Upper lobe of left lung (tissue), 6 donors: Measurements from ENCODE around the gene FSD1. TPM values are rescaled to one million over a fixed set of nuclear protein-coding genes. Genes with fewer than 3 reads are reported as not detected.
"Not testable (repeated sequence)": the region's sequence is repeated elsewhere in the genome, so short reads cannot be mapped to it uniquely, and the experiment has no call there.

Source experiments
- ATAC-seq, 2 donors: fragments of 200-7000 bp; cut with Tn5 transposase; one replicate each; pipeline ENCODE4 v1.9.1; 2022; ENCODE audit warnings: mild to moderate bottlenecking in 2 of 2, moderate library complexity in 2 of 2; ENCODE audit not compliant: low FRiP score in 2 of 2
- DNase-seq, 2 donors: peaks; one replicate each; pipeline ENCODE4 v3.0.0-alpha.2; 2019 to 2020
- H3K27ac ChIP-seq, 4 donors: fragments of 200-600 bp; sonication (generic); one replicate each; pipeline ENCODE4 v1.5.1; 2016 to 2019
- H3K27me3 ChIP-seq, 4 donors: fragments of 200-600 bp; sonication (generic); one replicate each; pipeline ENCODE4 v1.5.1; 2017 to 2019
- H3K36me3 ChIP-seq, 4 donors: fragments of 200-600 bp; sonication (generic); one replicate each; pipeline ENCODE4 v1.5.1; 2016 to 2019
- H3K4me1 ChIP-seq, 4 donors: fragments of 200-600 bp; sonication (generic); one replicate each; pipeline ENCODE4 v1.5.1; 2018 to 2019
- H3K4me3 ChIP-seq, 4 donors: fragments of 200-600 bp; sonication (generic); one replicate each; pipeline ENCODE4 v1.5.1; 2017 to 2019; ENCODE audit warnings: mild to moderate bottlenecking in 2 of 4, moderate library complexity in 1 of 4
- H3K9me3 ChIP-seq, 4 donors: fragments of 200-600 bp; sonication (generic); one replicate each; pipeline ENCODE4 v1.5.1; 2018 to 2019
- CTCF ChIP-seq, 6 experiments: fragments of 450-650 bp in 4 of 6; fragments of 200-600 bp in 2 of 6; sonication (generic) in 2 of 6; IDR thresholded peaks; one replicate each; pipeline ENCODE4 v1.5.1; 2016 to 2019; ENCODE audit warnings: antibody characterized with exemption in 6 of 6
- EP300 ChIP-seq, 4 donors: sonication (generic); formaldehyde crosslinking; IDR thresholded peaks; one replicate each; pipeline ENCODE4 v1.5.1; 2017; ENCODE audit warnings: antibody characterized with exemption in 4 of 4, control low read depth in 2 of 4
- POLR2A ChIP-seq, 4 donors: fragments of 450-650 bp; IDR thresholded peaks; one replicate each; pipeline ENCODE4 v1.5.1; 2016 to 2017; ENCODE audit warnings: antibody characterized with exemption in 4 of 4, mild to moderate bottlenecking in 2 of 4
- POLR2AphosphoS5 ChIP-seq, 2 donors: sonication (generic); formaldehyde crosslinking; IDR thresholded peaks; one replicate each; pipeline ENCODE4 v1.5.1; 2017; ENCODE audit warnings: antibody characterized with exemption in 2 of 2
- WGBS, 2 donors: methylation state at CpG; one replicate each; pipeline ENCODE4 v1.1.5; 2017 to 2018; 5-methylcytosine and 5-hydroxymethylcytosine counted together
- total RNA-seq, 6 donors: library from RNA; depleted of rRNA in 4 of 6; stranded (reverse); fragments of >200 nt in 4 of 6; gene quantifications; one replicate each; pipeline versions ENCODE4 v1.1.0 to v1.2.1, GENCODE V29; 2016 to 2021
- donor health status: DM: no; HTN: no; CAD: no; lungs with moderate emphysema.
- donor health status: DM: no; HTN: yes; CAD: no; lungs with severe emphysema.

FSD1 gene
- total RNA-seq, 6 donors from 2014 or later = 0.54 to 2.1 (median 0.82) TPM

DNA sequence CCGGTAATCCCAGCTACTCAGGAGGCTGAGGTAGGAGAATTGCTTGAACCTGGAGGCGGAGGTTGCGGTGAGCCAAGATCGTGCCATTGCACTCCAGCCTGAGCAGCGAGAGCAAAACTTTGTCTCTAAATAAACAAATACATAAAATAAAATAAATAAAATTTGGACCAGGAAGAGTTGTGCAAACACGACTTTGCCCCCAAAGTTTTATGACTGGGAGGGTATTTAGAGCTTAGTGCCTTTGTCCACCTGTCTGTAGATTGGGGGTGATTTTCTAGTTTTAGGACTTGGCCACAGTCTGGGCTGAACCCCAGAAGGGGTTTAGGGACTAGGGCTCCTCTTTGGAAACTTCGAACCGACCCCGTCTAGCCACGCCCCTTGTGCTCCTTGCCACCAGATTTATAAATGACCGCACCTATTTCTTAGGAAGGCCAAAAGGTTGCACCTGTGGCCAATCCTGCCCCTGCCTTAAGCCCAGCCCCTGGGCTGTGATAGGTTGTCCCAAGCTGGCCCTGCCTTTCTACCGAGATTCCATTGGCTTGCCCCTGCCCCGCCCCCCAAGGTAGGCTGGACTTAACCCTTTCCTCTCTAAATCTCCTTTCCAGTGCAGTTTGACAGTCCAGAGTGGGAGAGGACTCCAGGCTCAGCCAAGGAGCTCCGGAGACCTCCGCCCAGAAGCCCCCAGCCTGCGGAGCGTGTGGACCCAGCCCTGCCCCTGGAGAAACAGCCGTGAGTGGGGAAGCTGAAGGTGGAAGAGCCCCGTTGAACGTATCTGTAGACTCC is 20.0 kb upstream of the FSD1 start:
- H3K4me1 ChIP-seq = peaks cover 4 to 9% (median 7%) of the 10 kb centered on the region in 4 donors
- no peak overlapping the region for H3K27ac ChIP-seq
- H3K27me3 ChIP-seq = peaks cover 0 to 15% (median 8%) of the 10 kb centered on the region in 4 donors
- H3K4me3 ChIP-seq = no peak overlapping the region
- no peak for ATAC-seq
- TF ChIP-seq CTCF (IDR thresholded peaks at IDR 0.05) (no peak), POLR2A (IDR thresholded peaks at IDR 0.05) (no peak), POLR2AphosphoS5 (IDR thresholded peaks at IDR 0.05) (no peak), EP300 (IDR thresholded peaks at IDR 0.05) (no peak)
- H3K36me3 ChIP-seq = no peaks in the 10 kb centered on the region
- DNase-seq = no peak
- no peaks in the 10 kb centered on the region for H3K9me3 ChIP-seq
- WGBS, 2 donors = 40 to 42% methylated on average over 20 of the region's 20 CpGs

GRCh38 chr19:4284974-4285373 is 19.4 kb upstream of the FSD1 start:
- Histone ChIP-seq H3K36me3 (no peaks in the 10 kb centered on the region), H3K4me3 (no peak overlapping the region), H3K4me1 (peaks cover 0 to 3% (median under 1%) of the 10 kb centered on the region in 4 donors), H3K27me3 (peaks cover 0 to 10% (median 5%) of the 10 kb centered on the region in 4 donors), H3K27ac (no peak overlapping the region), H3K9me3 (no peaks in the 10 kb centered on the region)
- WGBS, 2 donors = 63 to 65% methylated on average over 5 to 6 of the region's 6 CpGs
- TF ChIP-seq EP300 (IDR thresholded peaks at IDR 0.05) (no peak), CTCF (IDR thresholded peaks at IDR 0.05) (no peak), POLR2A (IDR thresholded peaks at IDR 0.05) (no peak), POLR2AphosphoS5 (IDR thresholded peaks at IDR 0.05) (no peak)
- DNase-seq (no peak), ATAC-seq (no peak)

DNA sequence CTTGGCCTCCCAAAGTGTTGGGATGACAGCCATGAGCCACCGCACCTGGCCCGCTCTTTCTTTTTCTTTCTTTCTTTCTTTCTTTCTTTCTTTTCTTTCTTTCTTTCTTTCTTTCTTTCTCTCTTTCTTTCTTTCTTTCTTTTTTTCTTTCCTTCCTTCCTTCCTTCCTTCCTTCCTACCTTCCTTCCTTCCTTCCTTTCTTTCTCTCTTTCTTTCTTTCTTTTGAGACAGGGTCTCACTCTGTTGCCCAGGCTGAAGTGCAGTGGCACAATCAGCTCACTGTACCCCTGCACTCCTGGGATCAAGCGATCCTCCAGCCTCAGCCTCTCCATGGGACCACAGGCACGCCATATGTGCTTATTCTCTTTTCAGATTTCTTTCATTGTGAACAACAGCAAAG is 18.3 kb upstream of the FSD1 start:
- 85 to 90% methylated on average over 4 of the region's 4 CpGs for WGBS, 2 donors
- DNase-seq = not testable (repeated sequence)

GRCh38 chr19:4288091-4288777 is 16.2 kb upstream of the FSD1 start:
- TF ChIP-seq EP300 (IDR thresholded peaks at IDR 0.05) (no peak), POLR2AphosphoS5 (IDR thresholded peaks at IDR 0.05) (no peak), POLR2A (IDR thresholded peaks at IDR 0.05) (no peak), CTCF (IDR thresholded peaks at IDR 0.05) (no peak)
- no peaks in the 10 kb centered on the region for H3K36me3 ChIP-seq
- H3K27ac ChIP-seq = no peak overlapping the region
- H3K9me3 ChIP-seq = no peaks in the 10 kb centered on the region
- no peak overlapping the region for H3K4me3 ChIP-seq
- DNase-seq (no peak), ATAC-seq (no peak)
- H3K27me3 ChIP-seq = no peaks in the 10 kb centered on the region
- 76 to 77% methylated on average over 16 of the region's 16 CpGs for WGBS, 2 donors
- H3K4me1 ChIP-seq = no peaks in the 10 kb centered on the region

More for the DNA sequence above, 18.3 kb upstream of the FSD1 start:
- not testable (repeated sequence) for H3K27me3 ChIP-seq, H3K9me3 ChIP-seq, H3K36me3 ChIP-seq, H3K4me1 ChIP-seq, ATAC-seq, H3K27ac ChIP-seq, H3K4me3 ChIP-seq

DNA sequence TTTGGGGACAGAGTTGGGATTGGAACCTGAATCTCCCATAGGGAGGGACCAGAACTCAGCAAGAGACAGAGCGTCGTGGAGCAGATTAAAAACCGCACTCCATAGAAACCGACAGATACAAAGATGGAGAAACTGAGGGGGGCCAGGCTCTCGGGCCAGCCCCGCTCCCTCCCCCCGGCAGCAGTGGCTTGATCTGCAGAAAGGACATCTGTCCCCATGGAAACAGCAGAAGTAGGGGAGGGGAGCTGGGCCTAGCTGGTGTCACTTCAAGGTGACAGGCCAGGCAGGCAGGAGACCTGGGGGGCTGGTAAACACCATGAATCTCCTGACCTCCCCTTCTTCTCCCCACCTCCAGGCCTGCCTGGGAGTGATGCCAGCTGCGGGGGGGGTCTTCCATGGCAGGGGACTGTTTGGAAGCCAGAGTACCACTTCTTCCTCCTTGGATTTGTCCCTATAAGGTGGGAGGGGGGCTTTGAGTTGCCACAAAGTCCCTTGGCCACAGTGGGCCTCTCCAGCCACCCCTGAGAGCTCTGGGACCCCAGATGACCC is 13.1 kb upstream of the FSD1 start:
- ATAC-seq (no peak), DNase-seq (no peak)
- Histone ChIP-seq H3K27ac (no peak overlapping the region), H3K27me3 (no peaks in the 10 kb centered on the region), H3K9me3 (no peaks in the 10 kb centered on the region), H3K4me3 (no peak overlapping the region), H3K4me1 (no peaks in the 10 kb centered on the region), H3K36me3 (no peaks in the 10 kb centered on the region)
- WGBS, 2 donors = 73 to 75% methylated on average over 7 to 8 of the region's 8 CpGs
- TF ChIP-seq POLR2A (IDR thresholded peaks at IDR 0.05) = no peak
- TF ChIP-seq POLR2AphosphoS5 (IDR thresholded peaks at IDR 0.05) = no peak
- TF ChIP-seq CTCF (IDR thresholded peaks at IDR 0.05) = no peak
- no peak for TF ChIP-seq EP300 (IDR thresholded peaks at IDR 0.05)
